HEK293T (cell line): ENCODE data around the gene INPP4B.

Source experiments
- ELF4 ChIP-seq: fragments of 450-650 bp; IDR thresholded peaks from 2 replicates; pipeline ENCODE4 v1.6.1; 2017; ENCODE audit warnings: antibody characterized with exemption
- FOXK2 ChIP-seq: fragments of 450-650 bp; IDR thresholded peaks from 2 replicates; pipeline ENCODE4 v1.6.1; 2016; ENCODE audit warnings: mild to moderate bottlenecking
- LEF1 ChIP-seq: fragments of 450-650 bp; IDR thresholded peaks from 2 replicates; pipeline ENCODE4 v1.6.1; 2017; ENCODE audit warnings: mild to moderate bottlenecking, borderline replicate concordance
- SUZ12 ChIP-seq: fragments of 450-650 bp; IDR thresholded peaks from 2 replicates; pipeline ENCODE4 v1.6.1; 2016; ENCODE audit warnings: mild to moderate bottlenecking
- TARDBP ChIP-seq: fragments of 450-650 bp; IDR thresholded peaks from 2 replicates; pipeline ENCODE4 v1.6.1; 2016

DNA sequence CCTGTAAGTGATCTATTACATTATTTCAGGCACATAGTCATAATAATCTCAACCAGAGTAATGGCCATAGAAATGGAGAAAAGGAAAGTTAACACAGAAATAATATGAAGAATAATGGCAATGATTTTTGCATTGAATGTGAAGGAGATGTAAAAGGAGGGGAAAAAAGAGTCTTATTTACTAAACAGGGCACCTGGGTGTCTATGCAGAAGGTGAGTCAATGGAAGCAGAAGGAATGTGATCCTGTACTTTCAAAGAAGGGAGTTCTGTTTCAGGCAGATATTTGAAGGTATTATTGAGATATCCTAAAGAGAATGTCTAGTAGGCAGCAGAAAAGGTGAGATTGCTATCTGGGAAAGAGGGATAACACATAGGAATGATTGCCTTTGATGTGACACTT, 279.9 kb downstream of the INPP4B start:
- no peak for TF ChIP-seq FOXK2
- no peak for TF ChIP-seq LEF1
- TF ChIP-seq ELF4: no peak
- no peak for TF ChIP-seq SUZ12
- no peak for TF ChIP-seq TARDBP
